Measurements from ENCODE around the gene PIEZO1.

GRCh38 chr16:88726981-88727380 lies 58.0 kb downstream of the PIEZO1 start:
- TF ChIP-seq POLR2AphosphoS5 (IDR thresholded peaks at IDR 0.05; ENCODE audit: borderline replicate concordance, low read depth, low read length), result no peak
- no peak for TF ChIP-seq FOXP2 (optimal IDR thresholded peaks at IDR 0.05; ENCODE audit: control extremely low read depth, extremely low read length, insufficient read depth)
- no peak for TF ChIP-seq EZH2 (IDR thresholded peaks at IDR 0.05)

All from SK-N-MC (cell line).